Gastroesophageal sphincter (tissue), 4 donors: Measurements from ENCODE around the gene ABHD1. TPM values are rescaled to one million over a fixed set of nuclear protein-coding genes. Genes with fewer than 3 reads are reported as not detected.

Experiments
- ATAC-seq: fragments of 150-250 bp; one replicate; pipeline ENCODE4 v1.9.1; 2016; ENCODE audit warnings: mild to moderate bottlenecking, moderate library complexity
- H3K27ac ChIP-seq, 4 donors: fragments of 200-600 bp; sonication (generic) in 3 of 4; 1 replicate in 3 of 4; 2 replicates in 1 of 4; pipeline ENCODE4 v1.5.1; 2016 to 2019
- H3K27me3 ChIP-seq: fragments of 200-600 bp; sonication (generic); one replicate; pipeline ENCODE4 v1.5.1; 2019
- H3K36me3 ChIP-seq, 2 donors: fragments of 200-600 bp; sonication (generic); one replicate each; pipeline ENCODE4 v1.5.1; 2019; ENCODE audit warnings: control low read depth in 1 of 2
- H3K4me1 ChIP-seq, 3 donors: fragments of 200-600 bp; sonication (generic); 1 replicate in 2 of 3; 2 replicates in 1 of 3; pipeline ENCODE4 v1.5.1; 2016 to 2019; ENCODE audit warnings: control low read depth in 2 of 3
- H3K4me3 ChIP-seq, 2 donors: fragments of 200-600 bp; sonication (generic); one replicate each; pipeline ENCODE4 v1.5.1; 2019; ENCODE audit warnings: mild to moderate bottlenecking in 1 of 2, moderate library complexity in 1 of 2
- H3K9me3 ChIP-seq, 3 donors: fragments of 200-600 bp; sonication (generic); one replicate each; pipeline ENCODE4 v1.5.1; 2017 to 2019; ENCODE audit warnings: control low read depth in 2 of 3
- EP300 ChIP-seq: sonication (generic); formaldehyde crosslinking; IDR thresholded peaks from one replicate; pipeline ENCODE4 v1.6.1; 2017; ENCODE audit warnings: antibody characterized with exemption, mild to moderate bottlenecking
- POLR2A ChIP-seq, 2 donors: fragments of 450-650 bp; IDR thresholded peaks; one replicate each; pipeline ENCODE4 v1.6.1; 2017; ENCODE audit warnings: antibody characterized with exemption in 2 of 2, mild to moderate bottlenecking in 2 of 2, moderate library complexity in 1 of 2
- POLR2AphosphoS5 ChIP-seq: sonication (generic); formaldehyde crosslinking; IDR thresholded peaks from one replicate; pipeline ENCODE4 v1.6.1; 2017; ENCODE audit warnings: antibody characterized with exemption
- WGBS, 2 donors: methylation state at CpG; one replicate each; pipeline ENCODE4 v1.1.5; 2018; ENCODE audit warnings: low coverage in 1 of 2; 5-methylcytosine and 5-hydroxymethylcytosine counted together
- total RNA-seq, 4 donors: library from RNA; depleted of rRNA; stranded (reverse); fragments of >200 nt; gene quantifications; one replicate each; pipeline ENCODE4 v1.1.0, GENCODE V29; 2016
- TF ChIP-seq, protein P1 (sequence below), 4 experiments: fragments of 200-600 bp in 2 of 4; fragments of 450-650 bp in 2 of 4; sonication (generic) in 1 of 4; IDR thresholded peaks; one replicate each; pipeline ENCODE4 v1.5.1; 2017 to 2019; ENCODE audit warnings: antibody characterized with exemption in 4 of 4, mild to moderate bottlenecking in 2 of 4, moderate library complexity in 2 of 4

The ABHD1 gene
- total RNA-seq, 4 donors from 2014 or later, result 1.5 TPM; not detected in 3

DNA sequence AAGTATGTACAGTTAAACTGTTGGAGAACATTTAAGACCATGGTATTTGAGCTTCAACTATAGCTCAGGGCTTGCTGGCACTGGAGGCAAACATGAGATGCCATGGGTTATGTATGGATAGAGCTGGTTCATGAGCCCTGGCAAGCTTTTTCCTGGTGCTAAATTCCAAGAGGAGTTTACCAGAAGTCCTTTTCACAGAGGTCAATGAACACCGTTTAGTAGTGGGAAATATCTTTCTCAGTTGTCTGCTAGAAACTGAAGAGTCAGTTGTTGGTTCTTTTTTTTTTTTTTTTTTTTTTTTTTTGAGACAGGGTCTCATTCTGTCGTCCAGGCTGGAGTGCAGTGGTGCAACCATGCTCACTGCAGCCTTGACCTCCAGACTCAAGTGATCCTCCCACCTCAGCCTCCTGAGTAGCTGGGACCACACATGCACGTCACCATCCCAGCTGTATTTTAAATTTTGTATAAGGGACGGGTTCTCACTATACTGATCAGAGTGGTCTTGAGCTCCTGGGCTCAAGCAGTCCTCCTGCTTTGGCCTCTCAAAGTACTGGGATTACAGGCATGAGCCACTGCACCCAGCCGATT lies 35.7 kb upstream of the ABHD1 start:
- Histone ChIP-seq H3K36me3 (peaks cover 0 to 12% of the 10 kb centered on the region in 2 donors), H3K27me3 (no peaks in the 10 kb centered on the region), H3K4me3 (no peak overlapping the region), H3K9me3 (no peaks in the 10 kb centered on the region), H3K27ac (no peak overlapping the region), H3K4me1 (peaks cover 4 to 56% (median 11%) of the 10 kb centered on the region in 3 donors)
- 68 to 82% methylated on average over 3 of the region's 5 CpGs for WGBS, 2 donors
- no peak for ATAC-seq
- TF ChIP-seq POLR2AphosphoS5 (no peak), EP300 (no peak), POLR2A (IDR thresholded peaks at IDR 0.05) (no peak)
- TF ChIP-seq, protein P1, sequence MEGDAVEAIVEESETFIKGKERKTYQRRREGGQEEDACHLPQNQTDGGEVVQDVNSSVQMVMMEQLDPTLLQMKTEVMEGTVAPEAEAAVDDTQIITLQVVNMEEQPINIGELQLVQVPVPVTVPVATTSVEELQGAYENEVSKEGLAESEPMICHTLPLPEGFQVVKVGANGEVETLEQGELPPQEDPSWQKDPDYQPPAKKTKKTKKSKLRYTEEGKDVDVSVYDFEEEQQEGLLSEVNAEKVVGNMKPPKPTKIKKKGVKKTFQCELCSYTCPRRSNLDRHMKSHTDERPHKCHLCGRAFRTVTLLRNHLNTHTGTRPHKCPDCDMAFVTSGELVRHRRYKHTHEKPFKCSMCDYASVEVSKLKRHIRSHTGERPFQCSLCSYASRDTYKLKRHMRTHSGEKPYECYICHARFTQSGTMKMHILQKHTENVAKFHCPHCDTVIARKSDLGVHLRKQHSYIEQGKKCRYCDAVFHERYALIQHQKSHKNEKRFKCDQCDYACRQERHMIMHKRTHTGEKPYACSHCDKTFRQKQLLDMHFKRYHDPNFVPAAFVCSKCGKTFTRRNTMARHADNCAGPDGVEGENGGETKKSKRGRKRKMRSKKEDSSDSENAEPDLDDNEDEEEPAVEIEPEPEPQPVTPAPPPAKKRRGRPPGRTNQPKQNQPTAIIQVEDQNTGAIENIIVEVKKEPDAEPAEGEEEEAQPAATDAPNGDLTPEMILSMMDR (IDR thresholded peaks at IDR 0.05), result no peak

DNA sequence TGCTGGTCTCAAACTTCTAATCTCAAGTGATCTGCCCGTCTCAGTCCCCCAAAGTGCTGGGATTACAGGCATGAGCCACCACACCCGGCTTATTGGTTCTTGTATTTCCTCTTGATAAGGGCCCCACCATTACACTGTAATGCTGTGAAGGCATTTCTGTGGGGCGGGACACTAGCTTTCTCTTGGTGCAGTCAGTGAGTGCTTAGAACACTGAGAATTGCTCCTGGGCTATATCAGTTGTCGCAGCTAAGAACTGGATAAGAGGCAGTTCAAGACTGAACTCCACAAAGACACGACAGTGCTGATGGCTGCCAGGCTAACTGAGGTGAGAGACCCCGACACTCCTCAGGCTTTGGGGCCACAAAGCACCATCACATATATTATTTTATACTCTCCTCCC lies 35.0 kb upstream of the ABHD1 start:
- Histone ChIP-seq H3K27ac (no peak overlapping the region), H3K9me3 (no peaks in the 10 kb centered on the region), H3K4me1 (peaks cover 4 to 49% (median 11%) of the 10 kb centered on the region in 3 donors), H3K36me3 (peaks cover 0 to 8% of the 10 kb centered on the region in 2 donors), H3K27me3 (no peaks in the 10 kb centered on the region), H3K4me3 (no peak overlapping the region)
- 62% methylated on average over 2 of the region's 6 CpGs; no CpG with 5 or more reads in 1 of the 2 donors for WGBS, 2 donors
- ATAC-seq, result no peak
- TF ChIP-seq EP300 (no peak), POLR2AphosphoS5 (no peak), POLR2A (IDR thresholded peaks at IDR 0.05) (no peak)
- TF ChIP-seq, protein P1 (IDR thresholded peaks at IDR 0.05), result no peak

DNA sequence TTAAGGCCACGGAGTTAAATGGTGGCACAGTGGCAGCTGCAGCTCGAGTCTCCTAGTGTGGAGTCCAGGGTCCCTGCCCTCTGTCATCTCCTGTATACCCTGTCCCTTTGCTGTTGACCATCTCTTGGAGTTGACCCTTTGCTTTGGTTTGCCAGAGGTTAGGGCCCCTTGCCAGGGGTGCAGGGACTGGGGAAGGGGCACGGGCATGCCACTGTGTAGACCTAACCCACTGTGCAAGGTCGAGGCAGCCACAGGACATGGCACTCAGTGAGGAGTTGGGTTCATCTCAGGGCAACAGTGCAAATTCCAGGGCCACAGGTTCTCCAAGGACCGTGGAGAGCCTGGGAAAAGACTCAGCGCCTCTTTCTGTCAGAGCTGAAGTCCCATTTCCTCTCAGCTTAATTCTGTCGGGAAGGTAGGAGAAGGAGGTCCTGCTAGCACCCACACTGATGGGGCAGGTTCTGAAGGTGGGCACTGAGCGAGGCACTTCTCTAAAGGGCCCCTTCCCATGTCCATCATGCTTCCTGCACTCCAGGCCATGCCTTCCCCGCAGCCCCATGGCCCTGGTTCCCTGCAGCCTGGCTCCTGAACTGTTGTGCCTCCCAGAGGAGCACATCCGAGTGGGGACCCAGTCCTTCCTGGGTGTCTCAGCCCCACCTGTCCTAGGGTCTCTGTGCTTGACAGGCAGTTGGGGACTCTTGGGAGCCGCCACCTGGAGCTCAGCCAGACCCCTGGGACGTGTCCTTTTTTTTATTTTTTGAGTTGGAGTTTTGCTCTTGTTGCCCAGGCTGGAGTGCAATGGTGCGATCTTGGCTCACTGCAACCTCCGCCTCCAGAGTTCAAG lies 34.3 kb upstream of the ABHD1 start:
- Histone ChIP-seq H3K36me3 (peaks cover 0 to 8% of the 10 kb centered on the region in 2 donors), H3K27me3 (no peaks in the 10 kb centered on the region), H3K27ac (no peak overlapping the region), H3K4me1 (peaks cover 4 to 42% (median 11%) of the 10 kb centered on the region in 3 donors), H3K9me3 (no peaks in the 10 kb centered on the region), H3K4me3 (no peak overlapping the region)
- WGBS, 2 donors, result 89 to 92% methylated on average over 3 to 11 of the region's 14 CpGs
- no peak for ATAC-seq
- TF ChIP-seq, protein P1 (IDR thresholded peaks at IDR 0.05), result no peak
- TF ChIP-seq POLR2A (IDR thresholded peaks at IDR 0.05) (no peak), POLR2AphosphoS5 (no peak), EP300 (no peak)

DNA sequence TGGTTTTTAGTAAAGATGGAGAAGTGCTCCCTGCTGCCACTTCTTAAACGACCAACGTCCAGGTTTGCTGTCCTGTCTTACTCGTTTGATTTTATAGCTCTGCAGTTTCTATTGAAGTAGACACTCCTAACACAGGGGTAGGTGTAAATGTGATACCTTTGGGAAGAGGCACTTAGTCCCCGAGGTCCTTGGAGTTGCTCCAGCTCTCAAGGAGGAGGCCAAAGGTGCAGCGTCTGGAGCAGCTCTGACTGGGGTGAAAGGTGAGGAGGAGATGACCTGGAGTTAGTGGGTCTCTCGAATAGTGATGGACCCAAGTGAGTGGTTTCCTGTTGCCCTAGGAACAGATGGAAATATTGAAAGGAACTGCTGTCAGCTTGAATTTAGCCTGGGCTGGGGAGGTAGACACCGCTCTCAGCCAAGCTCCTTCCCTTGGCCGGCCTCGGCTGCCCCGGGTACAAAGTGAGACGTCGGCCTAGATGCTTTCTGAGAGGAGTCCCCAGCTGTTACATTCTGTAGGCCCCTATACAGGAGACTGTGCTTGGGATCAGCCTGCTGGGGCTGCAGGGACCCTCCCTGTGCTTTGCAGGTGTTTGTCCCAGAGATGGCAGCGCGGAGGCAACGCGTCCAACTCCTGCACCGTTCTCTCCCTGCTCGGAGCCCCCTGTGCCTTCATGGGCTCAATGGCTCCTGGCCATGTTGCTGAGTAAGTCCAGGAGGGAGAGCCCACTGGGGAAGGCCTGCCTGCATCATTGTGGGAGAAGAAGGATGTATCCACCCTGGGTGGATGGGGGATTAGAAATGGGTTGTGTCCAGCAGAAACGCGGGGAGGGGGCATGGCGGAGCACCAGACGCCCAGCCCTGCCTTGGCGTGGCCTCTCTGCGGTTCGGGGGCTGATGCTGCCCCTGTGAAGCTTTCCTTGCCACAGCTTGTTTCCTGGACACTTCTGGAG lies 31.6 kb upstream of the ABHD1 start:
- no peak for ATAC-seq
- H3K4me1 ChIP-seq, result peaks cover 0 to 31% (median 10%) of the 10 kb centered on the region in 3 donors
- no peak for TF ChIP-seq EP300
- TF ChIP-seq, protein P1 (IDR thresholded peaks at IDR 0.05), result no peak
- no peak for TF ChIP-seq POLR2AphosphoS5
- no peak for TF ChIP-seq POLR2A (IDR thresholded peaks at IDR 0.05)

More for the DNA sequence above, 31.6 kb upstream of the ABHD1 start:
- Histone ChIP-seq H3K4me3 (no peak overlapping the region), H3K36me3 (peaks cover 0 to 15% of the 10 kb centered on the region in 2 donors), H3K27ac (no peak overlapping the region), H3K9me3 (no peaks in the 10 kb centered on the region), H3K27me3 (no peaks in the 10 kb centered on the region)
- WGBS, 2 donors, result 62 to 85% methylated on average over 7 to 14 of the region's 25 CpGs
